HL-60/S4 treated with phorbol 12-myristate 13-acetate at 8.2 ng/mL for 4 days and 3 days (cell line): ENCODE results near the gene TMEM209.

ENCODE experiments used
- in situ Hi-C: fragments of 300-500 bp; cut with MboI; formaldehyde crosslinking; loops from 2 replicates; pipeline ENCODE4 v1.15.0; 2022; ENCODE audit warnings: low sequenced_read_pairs

TMEM209 gene

DNA sequence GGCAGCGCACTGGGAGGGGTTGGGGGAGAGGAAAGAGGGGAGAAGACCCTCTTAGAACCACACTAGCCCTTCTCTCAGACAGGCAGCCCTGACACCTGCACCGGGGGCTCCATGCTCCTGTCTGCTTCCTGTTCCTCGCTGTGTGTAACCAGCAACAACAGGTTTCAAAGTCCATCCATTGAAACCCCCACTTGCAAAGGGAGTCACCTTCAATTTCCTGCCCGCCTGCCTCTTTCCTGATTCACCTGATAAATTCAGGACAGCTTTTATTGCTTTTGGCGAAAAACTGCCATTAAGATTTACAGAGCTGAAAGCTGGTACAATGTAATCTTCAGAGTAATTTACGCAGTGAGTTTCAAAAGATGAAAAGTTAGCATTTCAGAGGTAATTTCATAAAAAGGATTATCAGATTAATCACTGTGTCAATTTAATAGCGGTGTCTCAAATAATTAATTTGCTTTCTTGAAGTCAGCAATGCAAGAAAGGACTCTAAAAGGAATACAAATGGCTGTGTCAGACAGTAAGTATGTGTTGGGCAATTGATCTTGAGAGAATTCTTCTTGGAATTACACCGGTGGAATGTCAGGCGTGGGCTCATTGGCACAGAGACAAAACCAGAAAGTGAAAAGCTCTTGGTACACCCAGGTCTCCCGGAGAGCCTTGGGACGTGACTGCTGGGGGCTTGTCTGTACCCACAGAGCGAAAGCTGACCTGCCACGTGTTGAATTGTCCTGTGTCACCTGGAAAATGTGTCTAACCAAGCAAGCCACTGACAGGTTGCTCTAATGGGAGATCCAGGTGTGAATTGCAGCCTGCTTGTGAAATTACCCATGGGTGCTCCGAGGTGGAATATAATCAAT lies 60.7 kb downstream of the TMEM209 start:
- in situ Hi-C loops = no loop called here

DNA sequence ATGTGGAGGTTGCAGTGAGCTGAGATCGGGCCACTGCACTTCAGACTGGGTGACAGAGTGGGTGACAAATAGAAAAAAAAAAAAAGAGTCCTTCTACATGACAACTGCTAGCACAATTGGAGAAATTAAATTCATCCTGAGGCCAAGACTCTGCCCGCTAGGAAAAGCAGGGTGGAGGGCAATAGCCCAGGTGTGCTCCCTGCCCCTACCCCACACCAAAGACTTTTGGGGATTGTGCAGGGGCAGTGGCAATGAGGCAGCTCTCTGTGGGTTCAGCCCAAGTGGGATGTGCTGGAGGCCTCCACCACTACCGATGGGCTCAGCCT lies 61.3 kb downstream of the TMEM209 start:
- in situ Hi-C loops = no loop called here

DNA sequence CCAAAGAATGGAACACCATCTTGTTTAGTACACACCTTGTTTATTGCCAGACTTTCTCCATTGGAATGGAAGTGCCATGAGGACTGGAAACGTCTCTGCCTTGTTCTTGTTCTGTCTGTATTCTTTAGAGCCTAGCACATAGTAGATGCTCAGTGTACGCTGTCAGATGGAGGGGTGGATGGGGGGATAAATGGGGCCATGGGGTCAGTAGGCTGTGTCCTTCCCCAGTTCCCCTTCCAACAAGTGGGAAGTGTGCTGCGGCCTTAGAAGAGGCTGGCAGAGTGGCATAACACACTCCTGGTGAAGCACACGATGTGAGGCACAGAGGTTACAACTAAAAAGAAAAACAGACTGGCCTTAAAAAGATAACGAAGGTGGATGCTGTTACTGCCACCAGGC lies 61.9 kb downstream of the TMEM209 start:
- in situ Hi-C loops = no loop called here

DNA sequence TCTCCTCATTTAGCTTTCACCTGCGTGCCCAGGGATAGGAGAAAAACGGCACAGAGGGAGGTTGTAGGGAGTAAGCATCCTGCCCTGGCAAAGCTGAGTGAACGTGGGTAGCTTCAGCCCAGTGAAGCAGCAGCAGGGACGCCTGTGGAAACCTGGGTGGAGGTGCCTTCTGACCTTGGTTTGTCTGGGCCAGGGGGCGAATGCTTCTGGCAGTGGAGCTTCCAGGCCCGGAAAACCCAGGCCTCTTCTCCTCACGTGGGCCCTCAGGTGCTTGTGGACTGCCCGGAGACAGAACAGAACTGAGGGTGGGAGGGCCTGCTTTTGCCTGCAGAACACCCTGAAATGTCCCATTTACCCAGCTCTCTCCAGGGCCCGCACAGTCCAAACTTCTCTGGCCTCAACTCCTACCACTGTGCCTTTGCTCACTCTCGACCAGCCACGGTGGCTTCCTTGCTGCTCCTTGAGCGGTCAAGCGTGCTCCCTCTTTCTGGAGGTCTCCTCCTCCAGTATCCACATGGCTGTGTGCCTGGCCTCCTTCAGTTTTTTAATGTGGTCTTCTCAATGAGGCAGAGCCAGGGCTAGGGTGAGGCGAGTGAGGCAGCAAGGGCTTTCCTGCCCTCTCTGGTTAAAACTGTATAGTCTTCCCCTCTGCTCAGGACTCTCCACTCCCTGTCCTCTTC lies 62.4 kb downstream of the TMEM209 start:
- in situ Hi-C loops = no loop called here

DNA sequence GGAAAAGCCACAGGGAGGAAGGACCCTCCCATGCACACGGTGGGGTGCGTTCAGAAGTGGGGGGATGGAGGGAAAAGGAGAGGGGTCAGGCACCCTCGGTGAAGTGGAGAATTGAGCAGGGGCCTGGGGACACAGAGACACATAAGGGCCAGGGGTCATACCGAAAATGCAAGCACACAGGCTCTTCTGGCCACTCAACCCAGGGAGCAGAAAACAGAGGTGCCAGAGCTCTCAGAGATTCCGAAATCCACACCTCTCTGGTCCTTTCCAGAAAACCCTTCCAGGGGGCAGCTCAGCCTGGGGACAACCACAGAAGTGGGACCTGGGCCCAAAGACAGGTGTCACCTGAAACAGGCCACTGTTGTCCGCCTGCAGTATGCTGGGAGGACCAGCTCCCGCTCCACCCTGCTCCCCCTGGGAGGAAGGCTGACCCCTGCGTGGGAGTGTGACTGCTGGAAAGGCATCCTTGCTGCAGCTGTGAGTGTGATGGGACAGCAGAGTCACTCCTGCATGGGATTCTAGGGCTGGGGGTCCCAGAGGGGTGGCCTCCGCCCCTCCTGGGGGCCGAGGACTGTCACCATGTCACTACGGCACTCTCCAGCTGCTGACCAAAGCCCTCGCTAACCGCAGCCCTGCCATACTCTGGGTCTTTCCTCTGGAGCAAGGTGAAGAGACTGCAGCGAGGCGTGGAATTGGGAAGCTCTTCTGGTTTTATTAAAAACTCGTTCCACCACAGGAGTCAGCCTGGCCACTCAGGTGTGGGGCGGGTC lies 63.1 kb downstream of the TMEM209 start:
- in situ Hi-C loops = no loop called here

DNA sequence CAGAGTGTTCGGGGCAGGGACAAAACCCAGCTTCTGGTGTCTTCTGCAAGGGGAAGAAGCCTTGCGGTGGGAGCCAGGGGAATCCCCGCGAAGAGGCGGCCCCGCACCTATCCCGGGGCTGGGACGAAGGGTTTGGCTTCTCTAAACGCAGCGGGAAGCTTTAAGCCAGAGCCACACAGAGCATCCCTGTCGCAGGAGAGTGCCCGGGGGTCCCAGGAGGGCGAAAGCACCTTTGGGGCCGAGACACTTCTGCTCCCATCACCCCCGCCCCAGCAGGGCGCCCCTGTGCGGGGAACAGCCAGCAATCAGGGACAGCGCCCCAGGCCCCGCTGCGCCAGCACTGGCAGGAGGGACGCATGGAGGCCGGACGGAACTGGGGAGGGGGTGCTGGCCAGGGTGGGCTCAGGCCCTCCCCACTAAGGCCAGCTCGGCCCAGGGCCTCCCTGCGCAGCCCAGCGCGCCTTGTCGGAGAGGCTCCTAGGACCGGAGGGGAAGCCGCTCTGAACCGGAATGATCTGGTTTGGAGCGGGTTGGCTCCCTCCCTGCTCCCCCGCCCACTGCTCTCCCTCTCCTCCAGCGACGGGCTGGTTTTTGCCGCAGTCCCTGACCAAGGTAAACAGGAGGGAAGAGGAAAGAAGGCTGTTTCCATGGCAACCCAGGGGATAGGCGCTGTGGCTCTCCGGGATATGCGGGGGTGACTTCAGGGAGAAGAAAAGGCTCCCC lies 63.9 kb downstream of the TMEM209 start:
- in situ Hi-C loops = no loop called here

DNA sequence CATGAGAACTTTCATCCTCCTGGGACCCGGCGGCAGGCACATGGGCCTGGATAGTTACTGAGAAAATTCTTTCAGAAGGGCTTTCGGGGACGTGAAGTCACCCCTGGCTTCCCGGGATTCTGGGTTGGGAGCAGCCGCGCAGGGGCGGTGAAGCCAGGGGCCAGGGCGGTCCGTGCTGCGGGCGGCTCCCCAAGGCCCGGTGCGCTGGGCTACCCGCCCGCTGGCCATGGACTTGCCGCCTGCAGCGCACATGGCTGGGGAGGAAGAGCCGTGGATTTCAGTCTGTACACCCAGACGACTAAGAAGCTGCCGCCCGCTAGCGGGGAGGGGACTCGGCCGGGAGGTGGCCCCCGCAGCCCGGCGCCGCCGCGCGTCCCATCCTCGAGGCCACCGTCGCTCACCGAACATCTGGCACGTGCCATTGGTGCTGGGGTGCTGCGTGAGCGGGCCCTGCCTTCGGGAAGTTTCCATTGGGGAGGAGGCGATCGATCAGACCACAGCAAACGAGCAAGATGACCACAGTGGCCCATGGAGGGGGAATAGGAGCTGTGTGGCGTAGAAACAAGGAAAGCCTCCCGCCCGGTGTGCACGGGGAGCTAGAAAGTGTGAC lies 64.5 kb downstream of the TMEM209 start:
- in situ Hi-C loops = no loop called here

DNA sequence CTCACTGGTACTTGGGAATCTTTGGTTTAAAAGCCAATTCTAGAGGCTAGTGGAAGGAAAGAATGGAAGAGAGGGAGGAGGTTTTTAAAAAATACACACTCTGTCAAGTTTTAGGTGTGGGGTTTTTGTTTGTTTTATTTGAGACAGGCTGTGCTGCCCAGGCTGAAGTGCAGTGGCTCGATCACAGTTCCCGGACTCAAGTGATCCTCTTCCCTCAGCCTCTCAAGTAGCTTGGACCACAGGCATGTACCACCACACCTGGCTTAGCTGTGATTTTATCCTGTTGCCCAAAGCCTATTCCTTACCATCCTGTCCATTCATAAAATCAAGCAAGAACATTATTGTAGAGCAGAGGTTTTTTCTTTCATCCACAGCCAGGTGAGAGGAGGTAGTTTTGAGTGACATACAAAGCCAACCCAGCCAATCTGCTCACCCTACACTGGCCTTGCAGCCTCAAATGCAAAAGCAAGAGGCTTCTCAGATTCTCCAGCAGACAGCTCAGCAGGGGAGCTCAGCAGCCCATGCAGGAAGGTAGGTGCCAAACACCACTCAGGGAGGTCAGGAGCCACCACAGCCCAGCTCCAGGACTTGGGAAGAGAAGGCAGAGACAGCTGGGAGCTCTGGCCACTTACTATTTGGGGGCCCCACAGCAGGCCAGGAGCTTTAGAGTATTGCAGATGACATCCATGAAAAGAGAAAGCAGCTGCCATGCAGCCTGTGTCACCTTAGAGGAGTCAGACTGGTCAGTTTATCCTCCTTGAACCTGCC lies 65.8 kb downstream of the TMEM209 start:
- in situ Hi-C loops = no loop called here

DNA sequence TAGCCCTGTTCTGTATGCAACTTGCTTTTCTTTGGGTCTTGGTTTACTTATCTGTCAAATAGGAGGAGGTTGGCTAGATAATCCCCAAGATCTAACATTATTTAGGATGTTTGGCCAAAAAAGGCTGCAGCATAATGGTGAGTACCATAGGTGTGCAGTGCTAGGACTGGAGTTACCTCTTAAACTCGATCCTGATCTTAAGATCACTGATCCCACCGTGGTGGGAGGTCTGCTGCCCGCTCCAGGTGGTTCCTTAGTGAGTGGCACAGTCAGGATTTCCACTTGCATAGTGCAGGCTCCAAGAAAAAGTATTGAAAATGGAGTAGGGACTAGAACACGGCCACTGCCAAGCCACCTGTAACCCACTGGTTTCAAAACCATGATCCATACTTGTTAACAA lies 68.0 kb downstream of the TMEM209 start:
- in situ Hi-C loops = no loop called here

DNA sequence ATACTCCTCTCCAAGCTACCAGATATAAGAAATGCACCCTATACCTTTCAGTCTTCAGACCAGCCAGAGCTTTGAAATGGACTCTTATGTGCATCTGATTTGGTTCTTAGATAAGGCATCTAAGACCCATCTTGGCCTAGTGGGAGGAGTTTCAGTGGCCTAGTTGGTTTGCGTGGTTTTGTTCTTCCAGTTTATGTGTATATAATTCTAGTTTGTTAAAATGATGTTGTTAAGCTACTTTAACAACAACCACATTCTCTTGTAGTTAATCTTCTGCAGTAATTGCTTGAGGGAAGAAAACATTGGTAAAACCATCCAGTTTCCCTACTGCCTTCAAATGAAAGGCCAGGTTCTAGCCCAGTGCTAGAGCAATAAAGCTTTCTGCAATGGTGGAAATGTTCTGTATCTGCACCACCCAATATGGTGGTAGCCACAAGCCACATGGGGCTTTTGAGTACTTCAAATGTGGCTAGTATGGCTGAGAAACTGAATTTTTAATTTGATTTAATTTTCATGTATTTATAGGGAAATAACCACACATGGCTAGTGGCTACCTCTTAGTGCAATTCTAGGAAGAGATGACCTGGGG lies 68.5 kb downstream of the TMEM209 start:
- in situ Hi-C loops = no loop called here

DNA sequence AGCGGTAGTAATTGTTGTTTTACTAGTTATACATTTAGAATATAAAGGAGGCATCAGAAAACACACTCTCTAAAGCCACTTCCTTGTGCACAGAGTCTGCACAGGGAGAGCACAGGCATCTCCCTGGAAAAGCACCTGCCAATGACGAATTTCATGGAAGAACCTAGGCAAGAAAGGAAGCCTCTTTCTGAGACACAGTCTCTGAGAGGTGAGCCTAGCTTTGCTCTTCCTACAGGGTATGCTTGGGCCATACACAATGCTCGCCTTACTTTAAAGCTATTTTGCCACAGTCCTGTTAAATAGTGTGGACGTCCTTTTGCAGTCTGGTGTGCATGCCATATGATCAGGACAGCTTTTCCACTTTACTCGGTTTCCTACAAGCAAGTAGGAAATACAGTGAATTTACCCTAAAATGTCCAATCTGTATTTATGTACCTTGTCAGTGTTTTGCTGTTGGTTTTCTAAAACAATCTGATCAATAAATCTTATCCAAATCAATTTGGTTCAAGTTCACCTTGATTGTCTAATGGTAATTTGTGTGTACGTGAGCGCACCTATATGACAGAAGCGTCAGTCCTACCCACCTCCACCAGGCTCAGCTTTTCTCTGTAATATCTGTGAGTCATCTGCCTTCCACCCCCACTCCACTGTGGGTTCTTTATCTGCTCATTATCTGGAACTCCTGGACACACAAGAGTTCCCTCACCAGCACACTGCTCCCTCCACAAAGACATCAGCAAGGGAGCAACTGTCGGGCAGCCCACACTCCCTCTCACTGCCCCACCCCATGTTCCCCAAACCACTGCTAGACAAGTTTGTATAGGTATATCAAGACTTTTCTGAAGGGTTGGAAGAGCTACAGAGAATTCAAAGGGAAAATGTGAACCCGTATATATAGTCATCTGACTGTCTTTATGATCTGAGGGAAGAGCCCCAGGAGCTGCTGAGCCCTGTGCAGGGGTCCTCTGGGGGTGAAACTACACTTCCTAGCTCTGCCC lies 69.7 kb downstream of the TMEM209 start:
- in situ Hi-C loops = no loop called here

DNA sequence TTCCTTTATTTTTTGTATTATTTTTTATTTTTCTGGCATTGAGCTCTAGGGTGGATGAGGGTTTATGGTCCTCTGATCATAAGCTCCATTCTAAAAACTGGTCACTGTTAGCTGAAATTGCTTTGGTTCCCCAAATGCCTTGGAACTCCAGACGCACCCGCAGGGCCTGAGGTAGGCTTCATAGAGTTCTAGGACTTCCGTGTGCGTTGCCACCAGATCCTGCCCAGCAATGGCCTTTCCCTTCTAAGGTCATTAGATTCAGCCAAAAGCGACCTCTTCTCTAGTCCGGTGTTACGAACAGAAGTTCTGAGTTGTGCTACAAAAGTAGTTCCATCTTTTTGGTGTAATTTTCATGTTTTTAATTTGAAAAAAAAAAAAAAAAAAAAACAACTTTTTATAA lies 70.5 kb downstream of the TMEM209 start:
- in situ Hi-C loops = no loop called here

DNA sequence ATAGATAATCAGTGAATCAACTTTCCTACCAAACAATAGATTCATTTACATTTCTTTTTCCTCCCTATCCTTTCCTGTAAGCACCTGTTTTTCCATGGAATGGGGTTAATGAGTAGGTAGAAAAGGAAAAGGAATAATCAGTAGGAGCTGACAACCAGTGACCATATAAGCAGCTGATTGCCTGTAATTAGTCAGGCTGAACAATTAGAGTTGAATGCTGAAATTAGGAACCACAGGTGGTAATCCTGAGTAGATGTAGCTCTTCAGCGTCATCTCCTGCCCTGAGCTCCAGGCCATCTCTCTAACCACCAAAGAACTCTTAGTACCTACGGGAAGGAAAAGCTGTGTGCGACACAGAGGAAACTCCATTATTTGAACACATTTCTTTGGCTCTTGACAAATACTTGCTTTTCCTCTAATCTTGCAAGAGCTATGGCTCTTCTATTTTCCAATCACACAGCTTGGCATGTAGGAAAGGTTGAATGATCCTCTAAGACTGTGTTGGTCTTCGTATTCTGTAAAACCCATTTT lies 71.0 kb downstream of the TMEM209 start:
- in situ Hi-C loops = no loop called here

DNA sequence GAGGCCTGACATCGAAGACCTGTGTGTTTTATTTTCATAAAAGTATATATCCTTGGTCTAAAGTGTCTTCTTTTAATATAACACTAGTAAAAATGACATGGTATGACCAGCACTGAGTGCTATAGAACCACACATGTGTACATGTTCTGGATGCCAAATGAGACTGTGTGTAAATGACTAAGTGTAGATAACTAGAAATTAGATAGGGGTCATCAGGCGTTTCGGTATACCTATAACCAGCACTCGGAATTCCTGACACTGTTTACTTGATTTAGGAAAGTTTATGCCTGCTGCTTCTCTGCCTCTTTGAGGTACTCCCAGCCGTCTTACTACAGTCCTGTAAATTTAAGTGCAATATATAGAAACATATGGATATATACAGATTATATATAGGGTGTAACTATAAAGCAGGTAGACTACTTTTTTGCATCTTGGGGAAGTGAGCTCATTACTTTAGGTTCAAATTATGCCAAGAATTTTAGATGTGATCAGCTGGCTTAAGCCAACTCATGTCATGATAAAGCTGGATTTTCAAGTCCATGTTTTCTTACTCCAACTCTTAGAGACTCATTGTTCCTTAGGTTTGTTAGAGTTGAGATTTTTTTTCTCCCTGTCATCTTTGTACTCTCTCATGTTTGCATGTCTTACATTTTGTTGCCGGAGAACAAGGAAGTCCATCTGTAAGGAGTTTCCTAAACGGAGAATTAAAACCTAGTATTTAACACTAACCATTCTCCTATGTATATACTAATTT lies 72.0 kb downstream of the TMEM209 start:
- in situ Hi-C loops = no loop called here

DNA sequence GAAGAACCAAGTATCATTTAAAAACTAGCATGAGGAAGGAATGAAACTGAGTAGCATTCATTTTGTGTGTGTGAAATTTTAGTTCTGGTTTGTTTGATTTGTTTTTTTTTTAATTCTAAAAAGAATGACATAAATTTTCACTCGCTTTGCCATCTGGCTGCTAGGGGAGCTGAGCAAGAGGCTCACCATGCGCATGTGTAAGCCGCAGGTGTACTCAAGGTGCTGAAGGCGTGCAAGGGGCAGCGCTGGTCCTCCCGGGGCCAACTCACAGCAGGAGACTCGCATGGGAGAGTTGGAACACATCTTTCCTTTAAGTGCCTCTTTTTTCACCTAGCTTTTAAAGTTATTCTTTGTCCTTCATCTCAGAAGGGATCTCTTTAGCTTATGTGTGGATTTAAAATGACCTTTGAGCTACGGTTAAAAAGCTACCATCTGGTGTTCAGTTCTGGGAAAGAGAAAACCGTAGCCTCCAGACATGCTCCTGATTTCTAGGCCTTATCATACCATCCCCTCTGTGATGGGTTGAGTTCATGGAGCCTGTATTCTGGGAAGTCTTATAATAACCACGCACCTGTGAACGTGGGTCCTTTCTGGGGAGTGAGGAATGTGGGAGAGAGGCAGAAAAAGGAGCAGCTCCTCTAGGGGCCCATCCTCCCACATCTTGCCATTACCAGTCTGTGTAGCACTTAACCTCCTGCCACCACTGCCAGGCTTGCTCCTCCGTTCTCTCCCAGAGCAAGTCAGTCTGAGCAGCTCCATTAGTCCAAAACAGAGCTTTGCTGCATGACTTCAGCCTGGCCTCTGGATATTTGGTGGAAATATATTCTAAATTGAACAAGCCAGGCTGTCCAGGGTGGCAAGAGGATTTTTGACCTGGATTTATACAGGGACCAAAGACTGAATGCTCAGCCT lies 73.0 kb downstream of the TMEM209 start:
- in situ Hi-C loops = no loop called here

DNA sequence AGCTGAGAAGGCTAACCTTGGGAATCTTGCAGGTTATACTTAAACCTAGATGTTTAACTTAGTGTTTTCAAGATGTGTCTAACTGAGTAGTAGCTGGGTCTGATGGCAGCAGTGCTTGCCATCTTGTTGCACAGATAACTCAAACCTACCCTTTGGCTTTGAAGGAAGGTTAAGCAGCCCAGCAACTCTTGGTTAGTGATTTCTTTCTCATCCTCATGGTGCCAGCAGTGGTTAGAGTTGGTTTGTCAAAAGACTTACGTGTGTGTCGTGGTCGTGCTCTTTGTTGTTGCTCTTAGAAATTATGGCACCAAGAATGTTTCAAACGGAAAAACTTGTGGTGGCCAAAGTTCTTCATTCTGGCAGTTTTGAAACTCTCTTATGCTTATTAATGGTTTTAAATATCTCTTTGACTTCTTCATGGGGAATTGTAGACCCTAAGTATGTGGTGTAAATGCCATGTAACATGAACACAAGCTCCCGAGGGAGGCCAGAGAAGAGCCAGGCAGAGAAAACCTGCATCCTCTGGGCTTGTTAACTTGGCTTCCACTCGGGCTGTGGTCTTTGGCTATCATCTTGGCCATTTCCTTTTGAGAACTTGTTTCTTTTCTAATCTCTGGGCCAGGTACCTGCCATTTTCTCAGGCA lies 73.9 kb downstream of the TMEM209 start:
- in situ Hi-C loops = no loop called here
